Measurements from ENCODE around the gene SNX8.

- TF ChIP-seq POLR2A (IDR thresholded peaks at IDR 0.05; ENCODE audit: low read length) = peak; percentile 51
- TF ChIP-seq GATA1 (IDR thresholded peaks at IDR 0.05; ENCODE audit: low read depth, low read length) = no peak
Measured at GRCh38 chr7:2314209-2314955, at the start of gene SNX8.

All from erythroblast (primary cell).